ENCODE results near the gene WIPF1.

Gene WIPF1

DNA sequence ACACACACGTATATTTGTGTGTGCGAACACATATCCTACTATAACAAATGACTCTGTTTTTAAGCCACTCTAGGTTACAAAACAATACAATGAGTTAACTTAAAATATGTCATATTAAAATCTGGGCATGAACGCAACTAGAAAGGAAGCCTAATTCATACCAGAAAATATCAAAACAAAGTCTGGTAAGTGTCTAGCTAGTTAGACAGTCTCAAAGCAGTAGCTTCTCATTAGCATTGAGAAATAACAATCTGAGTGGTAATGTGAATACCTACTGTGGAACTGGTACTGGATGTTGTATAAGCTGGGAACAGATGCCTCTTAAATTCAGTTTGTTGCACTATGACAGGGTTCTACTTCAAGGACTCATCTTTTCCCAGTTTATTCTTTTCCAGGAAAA lies 32.5 kb upstream of the WIPF1 start:
- ATAC-seq (ENCODE audit: low read depth) = no peak
- peaks cover 59% of the 10 kb centered on the region for H3K4me1 Mint-ChIP-seq
- no peak overlapping the region for H3K4me3 Mint-ChIP-seq
- H3K27me3 Mint-ChIP-seq = no peaks in the 10 kb centered on the region
- peaks cover 31% of the 10 kb centered on the region for H3K36me3 Mint-ChIP-seq
- no peak overlapping the region for H3K27ac Mint-ChIP-seq
- H3K9me3 Mint-ChIP-seq = no peaks in the 10 kb centered on the region
- no peak for DNase-seq (ENCODE audit: low spot score in 2 of 2)

DNA sequence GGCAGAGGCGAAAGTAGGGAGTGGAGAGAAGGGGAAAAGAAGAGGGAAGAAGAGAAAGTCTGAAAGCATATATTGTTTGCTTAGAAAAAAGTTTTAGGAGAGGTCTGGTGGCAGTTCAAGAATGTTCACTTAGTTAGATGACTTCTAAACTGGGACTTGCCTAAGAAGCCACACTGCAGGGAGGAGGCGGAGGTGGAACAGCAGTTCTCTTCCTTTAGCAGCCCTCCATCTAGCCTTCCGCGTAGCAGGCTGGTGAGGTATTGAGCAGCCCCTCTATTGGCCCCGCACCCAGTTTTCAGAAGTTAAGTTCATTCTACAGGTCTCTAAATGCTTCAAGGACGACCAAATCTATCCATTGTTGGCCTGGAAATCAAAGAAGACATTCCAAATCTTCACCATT lies 31.9 kb upstream of the WIPF1 start:
- H3K4me1 Mint-ChIP-seq = peaks cover 56% of the 10 kb centered on the region

DNA sequence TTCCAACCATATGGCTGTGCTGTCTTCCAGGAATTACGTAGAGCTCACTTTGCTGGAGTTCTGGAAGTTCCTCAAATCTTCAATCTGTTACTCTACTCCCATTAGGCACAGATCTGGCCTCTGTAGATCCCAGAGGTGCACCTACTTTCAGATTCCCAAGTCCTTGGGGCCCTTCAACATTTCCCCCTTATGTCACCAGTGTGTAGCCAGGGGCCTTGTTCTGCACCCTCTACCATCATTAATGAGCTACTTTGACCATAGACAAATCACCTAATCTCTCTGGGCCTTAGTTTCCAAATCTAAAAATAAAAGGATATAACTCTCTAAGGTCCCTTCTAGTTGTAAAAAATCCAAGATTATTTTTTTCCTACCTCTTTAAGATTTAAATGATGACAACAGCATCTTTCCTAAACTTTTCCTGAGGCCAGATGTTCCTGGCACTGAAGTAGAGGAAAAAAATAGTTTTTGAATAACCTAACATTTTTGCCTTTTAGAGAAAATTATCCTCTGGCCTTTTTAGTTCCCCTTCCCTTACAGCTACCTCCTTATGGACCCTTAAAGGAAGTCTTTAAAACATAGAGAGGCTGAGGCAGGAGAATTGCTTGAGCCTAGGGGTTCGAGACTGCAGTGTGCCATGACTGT lies 31.0 kb upstream of the WIPF1 start:
- peaks cover 61% of the 10 kb centered on the region for H3K4me1 Mint-ChIP-seq
- H3K9me3 Mint-ChIP-seq = no peaks in the 10 kb centered on the region
- DNase-seq (ENCODE audit: low spot score in 2 of 2) = no peak
- H3K27me3 Mint-ChIP-seq = no peaks in the 10 kb centered on the region
- no peak for ATAC-seq (ENCODE audit: low read depth)
- peaks cover 35% of the 10 kb centered on the region for H3K36me3 Mint-ChIP-seq
- peak overlapping the region; percentile 71 for H3K27ac Mint-ChIP-seq
- no peak overlapping the region for H3K4me3 Mint-ChIP-seq

More for the DNA sequence above, 31.9 kb upstream of the WIPF1 start:
- no peak for DNase-seq (ENCODE audit: low spot score in 2 of 2)
- H3K36me3 Mint-ChIP-seq = peaks cover 32% of the 10 kb centered on the region
- ATAC-seq (ENCODE audit: low read depth) = no peak
- H3K27ac Mint-ChIP-seq = peak overlapping the region; percentile 71
- no peak overlapping the region for H3K4me3 Mint-ChIP-seq
- H3K27me3 Mint-ChIP-seq = no peaks in the 10 kb centered on the region
- no peaks in the 10 kb centered on the region for H3K9me3 Mint-ChIP-seq

DNA sequence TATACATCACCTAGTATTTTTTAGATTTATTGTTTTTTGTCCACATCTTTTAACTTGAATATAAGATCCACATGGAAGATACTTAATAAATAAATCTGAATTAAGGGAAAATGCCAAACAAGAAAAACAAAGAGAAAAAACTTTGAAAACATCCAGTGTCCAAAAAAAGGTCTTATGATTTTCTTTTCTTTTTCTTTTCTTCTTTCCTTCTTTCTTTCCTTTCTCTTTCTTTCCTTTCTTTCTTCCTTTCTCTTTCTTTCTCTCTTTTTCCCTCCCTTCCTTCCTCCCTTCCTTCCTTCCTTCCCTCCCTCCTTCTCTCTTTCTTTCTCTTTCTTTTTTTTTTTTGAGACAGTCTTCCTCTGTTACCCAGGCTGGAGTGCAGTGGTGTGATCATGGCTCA lies 29.6 kb upstream of the WIPF1 start:
- Mint-ChIP-seq H3K9me3 (no peaks in the 10 kb centered on the region), H3K36me3 (peaks cover 37% of the 10 kb centered on the region), H3K4me1 (peaks cover 59% of the 10 kb centered on the region), H3K27ac (peak overlapping the region; percentile 15), H3K4me3 (peak overlapping the region; percentile 40), H3K27me3 (no peaks in the 10 kb centered on the region)
- ATAC-seq (ENCODE audit: low read depth) (no peak), DNase-seq (ENCODE audit: low spot score in 2 of 2) (no peak)

DNA sequence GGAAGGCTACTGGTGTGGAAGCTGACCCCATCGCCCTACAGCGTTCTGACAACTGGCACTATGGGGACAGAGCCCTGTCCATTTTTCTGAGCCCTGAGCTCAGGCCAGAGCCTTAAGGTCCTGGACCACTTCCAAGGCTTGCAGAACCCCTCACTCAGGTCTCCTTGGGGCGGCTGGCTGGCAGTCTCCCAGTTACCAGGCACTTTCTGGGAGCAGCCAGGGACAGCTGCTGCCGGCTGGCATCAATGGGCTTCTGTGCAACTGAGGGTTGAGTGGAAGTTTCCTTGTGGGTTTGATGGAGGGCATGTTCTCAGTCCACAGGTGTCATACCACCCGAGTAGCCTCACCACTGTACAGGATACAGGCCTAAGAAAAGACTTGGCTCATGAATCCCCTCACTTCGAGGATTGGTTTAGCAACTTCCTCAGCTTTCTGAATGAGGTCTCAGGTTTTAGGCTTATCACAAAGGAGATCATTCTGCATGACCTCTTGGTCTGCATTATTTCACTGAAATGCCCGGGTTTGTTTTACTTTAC lies 27.4 kb upstream of the WIPF1 start:
- Mint-ChIP-seq H3K9me3 (no peaks in the 10 kb centered on the region), H3K4me3 (no peak overlapping the region), H3K4me1 (peaks cover 51% of the 10 kb centered on the region), H3K27ac (peak overlapping the region; percentile 35), H3K27me3 (no peaks in the 10 kb centered on the region), H3K36me3 (peaks cover 31% of the 10 kb centered on the region)
- no peak for ATAC-seq (ENCODE audit: low read depth)
- no peak for DNase-seq (ENCODE audit: low spot score in 2 of 2)

DNA sequence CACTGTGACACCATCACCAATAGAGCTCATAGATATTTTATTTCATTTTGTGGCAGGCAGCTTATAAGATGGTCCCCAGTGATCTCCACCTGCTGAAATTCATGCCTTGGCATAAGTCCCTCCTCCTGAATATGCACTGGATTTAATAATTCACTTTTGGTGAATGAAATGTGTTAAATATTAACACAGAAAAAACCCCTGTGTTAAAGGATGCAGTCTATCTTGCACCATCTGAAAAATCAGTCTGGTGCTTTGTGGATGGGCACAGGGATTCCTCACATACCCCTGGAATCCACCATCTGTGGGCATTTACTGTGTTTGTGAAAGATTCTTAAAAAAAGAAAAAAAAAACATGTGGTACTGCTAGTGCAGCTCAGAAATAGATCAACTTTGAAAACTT lies 26.1 kb upstream of the WIPF1 start:
- H3K9me3 Mint-ChIP-seq = no peaks in the 10 kb centered on the region
- H3K4me3 Mint-ChIP-seq = no peak overlapping the region
- H3K27ac Mint-ChIP-seq = peak overlapping the region; percentile 76
- no peaks in the 10 kb centered on the region for H3K27me3 Mint-ChIP-seq
- peaks cover 47% of the 10 kb centered on the region for H3K4me1 Mint-ChIP-seq
- DNase-seq (ENCODE audit: low spot score in 2 of 2) (no peak), ATAC-seq (ENCODE audit: low read depth) (no peak)
- peaks cover 22% of the 10 kb centered on the region for H3K36me3 Mint-ChIP-seq

DNA sequence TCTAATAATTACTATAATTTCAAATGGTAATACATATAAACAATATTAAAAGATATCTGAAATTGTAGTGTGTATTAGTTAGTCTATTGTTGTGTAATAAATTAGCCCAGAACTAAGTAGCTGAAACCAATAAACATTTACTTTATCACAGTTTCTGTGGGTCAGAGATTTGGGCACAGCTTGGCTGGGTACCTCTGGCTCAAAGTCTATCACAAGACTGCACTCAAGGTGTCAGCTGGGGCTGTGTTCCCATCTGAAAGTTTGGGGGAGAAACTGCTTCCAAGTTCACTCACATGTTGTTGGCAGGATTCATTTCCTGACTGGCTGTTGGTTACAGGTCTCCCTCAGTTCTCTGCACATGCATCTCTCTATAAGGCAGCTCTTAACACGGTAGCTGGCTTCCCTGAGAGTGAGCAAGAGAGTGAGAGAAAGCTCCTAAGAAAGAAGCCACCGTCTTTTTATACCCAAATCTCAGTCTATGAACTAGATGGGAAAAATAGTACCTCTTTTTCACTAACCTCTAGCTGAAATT lies 25.6 kb upstream of the WIPF1 start:
- no peaks in the 10 kb centered on the region for H3K27me3 Mint-ChIP-seq
- H3K4me1 Mint-ChIP-seq = peaks cover 47% of the 10 kb centered on the region
- H3K36me3 Mint-ChIP-seq = peaks cover 19% of the 10 kb centered on the region
- no peak for DNase-seq (ENCODE audit: low spot score in 2 of 2)
- H3K4me3 Mint-ChIP-seq = no peak overlapping the region
- H3K9me3 Mint-ChIP-seq = no peaks in the 10 kb centered on the region
- H3K27ac Mint-ChIP-seq = peak overlapping the region; percentile 76
- ATAC-seq (ENCODE audit: low read depth) = no peak

DNA sequence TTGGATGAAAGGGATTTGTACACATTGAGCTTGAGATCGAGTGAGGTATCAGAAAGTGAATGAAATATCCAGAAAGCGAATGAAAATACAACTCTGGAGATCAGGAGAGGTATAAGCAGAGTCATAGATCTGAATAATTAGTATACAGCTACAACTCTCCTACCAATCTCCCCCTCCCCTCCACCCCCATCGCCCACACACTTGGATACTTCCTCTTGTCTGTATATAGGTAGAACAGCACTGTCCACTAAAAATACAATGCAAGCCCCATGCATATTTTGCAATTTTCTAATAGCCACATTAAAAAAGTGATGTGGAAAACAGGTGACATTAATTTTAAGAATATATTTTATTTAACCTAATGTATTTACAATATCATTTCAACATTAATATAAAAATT lies 23.7 kb upstream of the WIPF1 start:
- H3K36me3 Mint-ChIP-seq = peaks cover 13% of the 10 kb centered on the region
- H3K4me1 Mint-ChIP-seq = peaks cover 47% of the 10 kb centered on the region
- H3K27ac Mint-ChIP-seq = peak overlapping the region; percentile 45
- no peaks in the 10 kb centered on the region for H3K27me3 Mint-ChIP-seq
- ATAC-seq (ENCODE audit: low read depth) (peak; percentile 29), DNase-seq (ENCODE audit: low spot score in 2 of 2) (no peak)
- no peaks in the 10 kb centered on the region for H3K9me3 Mint-ChIP-seq
- H3K4me3 Mint-ChIP-seq = no peak overlapping the region

DNA sequence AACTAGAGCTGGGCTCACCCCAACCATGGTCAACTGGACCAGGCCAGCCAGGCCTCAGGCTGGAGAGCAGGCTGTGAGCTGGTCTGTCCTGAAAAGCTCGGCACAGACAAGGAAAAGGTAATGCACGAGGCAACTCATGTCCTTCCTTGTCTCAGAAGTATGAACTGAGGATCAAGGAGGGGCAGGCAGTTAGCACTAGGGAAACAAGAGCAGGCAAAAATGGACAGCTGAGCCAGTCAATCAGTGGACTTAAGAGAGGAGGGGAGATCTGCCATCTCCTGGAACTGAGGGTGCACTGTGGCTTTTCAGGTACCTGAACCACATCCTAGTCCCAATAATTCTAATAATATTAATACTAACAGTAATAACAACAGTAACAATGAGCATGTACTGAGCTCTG lies 20.6 kb upstream of the WIPF1 start:
- H3K9me3 Mint-ChIP-seq = no peaks in the 10 kb centered on the region
- H3K4me1 Mint-ChIP-seq = peaks cover 52% of the 10 kb centered on the region
- peaks cover 16% of the 10 kb centered on the region for H3K36me3 Mint-ChIP-seq
- no peaks in the 10 kb centered on the region for H3K27me3 Mint-ChIP-seq
- H3K4me3 Mint-ChIP-seq = no peak overlapping the region
- peak overlapping the region; percentile 71 for H3K27ac Mint-ChIP-seq
- DNase-seq (ENCODE audit: low spot score in 2 of 2) (no peak), ATAC-seq (ENCODE audit: low read depth) (no peak)

DNA sequence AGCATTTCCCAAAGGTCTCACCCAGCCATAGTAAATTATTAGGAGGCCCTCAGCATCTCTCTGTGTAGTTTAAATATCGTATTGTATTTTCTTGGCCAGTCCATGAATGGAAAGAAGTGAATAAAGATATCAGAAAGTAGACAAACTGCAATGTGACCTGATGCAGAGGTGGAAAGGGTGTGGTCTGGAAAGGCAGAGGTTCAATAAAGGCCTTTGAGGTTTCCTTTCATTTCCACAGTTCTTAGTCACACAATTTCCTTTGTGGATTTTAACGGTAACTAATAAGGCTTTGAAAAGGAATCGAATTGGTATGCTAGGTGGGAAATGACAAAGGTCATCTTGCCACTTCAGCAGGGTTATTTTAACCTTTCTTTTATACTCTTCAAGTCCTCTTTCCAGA lies 20.1 kb upstream of the WIPF1 start:
- no peaks in the 10 kb centered on the region for H3K27me3 Mint-ChIP-seq
- H3K27ac Mint-ChIP-seq = peak overlapping the region; percentile 71
- peaks cover 16% of the 10 kb centered on the region for H3K36me3 Mint-ChIP-seq
- no peak overlapping the region for H3K4me3 Mint-ChIP-seq
- DNase-seq (ENCODE audit: low spot score in 2 of 2) = no peak
- no peaks in the 10 kb centered on the region for H3K9me3 Mint-ChIP-seq
- ATAC-seq (ENCODE audit: low read depth) = no peak
- H3K4me1 Mint-ChIP-seq = peaks cover 52% of the 10 kb centered on the region

DNA sequence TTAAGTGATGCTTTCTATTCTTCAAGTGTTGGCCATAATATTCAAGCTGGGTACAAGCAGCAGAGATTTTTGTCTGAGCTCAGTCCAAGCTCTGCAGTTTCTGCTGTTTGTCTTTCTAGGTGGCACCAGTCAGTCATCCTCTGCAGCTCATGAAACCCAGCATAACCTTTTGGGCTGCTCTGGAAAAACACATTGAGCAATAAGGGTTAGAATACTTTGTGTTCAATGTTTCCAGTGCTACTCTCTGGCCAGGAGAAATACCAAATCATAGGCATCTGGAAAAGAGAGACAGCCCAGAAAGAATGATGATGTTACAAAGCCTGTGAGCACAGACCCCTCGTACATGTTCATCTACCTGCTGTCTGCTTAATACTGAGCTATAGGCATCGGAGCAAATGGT lies 19.5 kb upstream of the WIPF1 start:
- Mint-ChIP-seq H3K4me3 (peak overlapping the region; percentile 1), H3K27me3 (no peaks in the 10 kb centered on the region), H3K27ac (peak overlapping the region; percentile 71), H3K4me1 (peaks cover 52% of the 10 kb centered on the region), H3K9me3 (no peaks in the 10 kb centered on the region), H3K36me3 (peaks cover 16% of the 10 kb centered on the region)
- no peak for DNase-seq (ENCODE audit: low spot score in 2 of 2)
- no peak for ATAC-seq (ENCODE audit: low read depth)

DNA sequence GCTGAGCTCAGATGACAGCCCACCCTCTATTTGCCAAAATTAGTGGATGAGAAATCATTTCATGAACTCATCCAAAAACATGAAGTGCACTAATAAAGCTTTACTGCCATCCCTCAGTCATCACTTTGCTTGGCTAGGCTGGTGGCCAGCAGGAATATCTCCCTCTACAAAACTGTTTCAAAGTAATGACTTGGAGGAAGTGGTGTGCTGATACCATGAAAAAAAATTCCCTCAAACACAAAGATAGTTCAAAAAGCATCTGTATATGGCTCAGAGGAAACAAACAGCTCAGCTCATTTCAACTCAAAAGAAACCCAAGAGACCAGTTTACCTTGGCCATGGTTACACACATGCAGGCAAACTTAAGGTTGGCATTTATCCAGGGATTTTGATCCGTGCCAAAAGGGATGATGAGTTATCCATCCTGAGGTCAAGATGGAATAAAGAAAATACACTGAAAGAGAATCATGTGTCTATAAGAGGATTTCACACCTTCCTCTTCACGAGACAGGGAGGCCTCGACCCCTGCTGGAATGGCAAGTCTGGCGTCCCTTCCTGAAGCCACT lies 18.4 kb upstream of the WIPF1 start:
- Mint-ChIP-seq H3K36me3 (peaks cover 16% of the 10 kb centered on the region), H3K9me3 (no peaks in the 10 kb centered on the region), H3K27me3 (no peaks in the 10 kb centered on the region), H3K27ac (peak overlapping the region; percentile 71), H3K4me1 (peaks cover 59% of the 10 kb centered on the region), H3K4me3 (peak overlapping the region; percentile 43)
- no peak for DNase-seq (ENCODE audit: low spot score in 2 of 2)
- ATAC-seq (ENCODE audit: low read depth) = peak; percentile 21

DNA sequence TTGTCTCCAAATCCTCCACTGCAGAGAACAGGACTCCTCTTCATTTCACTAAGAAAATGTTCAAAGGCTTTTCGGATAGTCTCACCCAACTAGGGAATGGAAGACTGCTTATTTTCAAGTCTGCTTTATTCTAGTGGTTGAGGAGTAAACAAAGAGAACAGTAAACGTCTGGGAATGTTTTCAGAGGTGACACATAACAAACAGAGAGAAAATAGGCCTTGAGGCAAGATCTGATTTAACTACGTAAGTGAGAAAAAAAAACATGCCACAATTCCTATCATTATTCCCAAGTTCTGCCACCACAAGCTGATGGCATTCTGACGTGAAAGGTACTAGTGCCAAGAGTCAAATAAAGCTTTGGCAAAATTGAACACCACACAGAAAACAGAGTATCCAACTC lies 16.7 kb upstream of the WIPF1 start:
- no peaks in the 10 kb centered on the region for H3K27me3 Mint-ChIP-seq
- H3K36me3 Mint-ChIP-seq = peaks cover 12% of the 10 kb centered on the region
- H3K9me3 Mint-ChIP-seq = no peaks in the 10 kb centered on the region
- DNase-seq (ENCODE audit: low spot score in 2 of 2) (no peak), ATAC-seq (ENCODE audit: low read depth) (no peak)
- H3K27ac Mint-ChIP-seq = peak overlapping the region; percentile 97
- H3K4me3 Mint-ChIP-seq = peak overlapping the region; percentile 39
- H3K4me1 Mint-ChIP-seq = peaks cover 60% of the 10 kb centered on the region

DNA sequence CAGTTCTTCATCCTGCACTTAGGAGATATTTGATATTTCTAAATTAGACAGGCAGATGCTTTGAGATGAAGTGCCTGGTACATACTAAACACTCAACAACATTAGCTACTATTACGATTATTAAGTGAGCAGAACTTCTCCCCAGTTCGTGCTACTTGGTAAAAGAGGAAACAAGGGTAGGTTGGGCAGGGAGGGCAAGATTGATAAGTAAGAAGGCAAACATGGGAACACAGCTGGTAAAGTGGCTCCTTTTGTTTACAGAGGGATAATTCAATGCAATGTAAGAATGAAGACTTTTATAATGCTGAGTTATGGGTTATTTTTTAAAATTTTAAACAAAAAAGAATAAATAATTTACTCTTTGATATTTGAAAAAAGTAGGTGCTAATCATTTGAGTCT lies 15.9 kb upstream of the WIPF1 start:
- Mint-ChIP-seq H3K9me3 (no peaks in the 10 kb centered on the region), H3K27me3 (no peaks in the 10 kb centered on the region), H3K4me3 (peak overlapping the region; percentile 24), H3K36me3 (peaks cover 12% of the 10 kb centered on the region), H3K4me1 (peaks cover 59% of the 10 kb centered on the region), H3K27ac (peak overlapping the region; percentile 97)
- DNase-seq (ENCODE audit: low spot score in 2 of 2) = no peak
- ATAC-seq (ENCODE audit: low read depth) = no peak

DNA sequence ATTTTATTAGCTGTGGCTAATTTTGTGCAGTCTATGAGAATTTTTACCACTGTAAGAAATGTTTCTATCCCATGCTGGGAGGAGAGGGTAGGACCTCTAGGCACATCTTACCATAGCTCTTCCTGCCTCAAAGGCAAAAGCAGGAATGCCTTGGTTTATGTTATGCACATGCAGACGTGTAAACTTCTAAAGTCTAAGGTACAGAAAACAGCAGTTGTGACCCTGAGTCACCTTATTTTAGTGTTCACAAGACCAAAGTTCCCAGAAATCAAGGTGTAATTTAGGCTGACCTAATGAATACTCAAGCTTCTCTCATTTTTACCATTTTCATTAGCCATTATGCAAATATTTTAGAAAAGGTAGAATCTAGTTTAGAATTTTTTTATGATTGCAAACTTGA lies 15.4 kb upstream of the WIPF1 start:
- peaks cover 12% of the 10 kb centered on the region for H3K36me3 Mint-ChIP-seq
- peaks cover 58% of the 10 kb centered on the region for H3K4me1 Mint-ChIP-seq
- no peak for ATAC-seq (ENCODE audit: low read depth)
- no peaks in the 10 kb centered on the region for H3K27me3 Mint-ChIP-seq
- H3K27ac Mint-ChIP-seq = peak overlapping the region; percentile 97
- no peaks in the 10 kb centered on the region for H3K9me3 Mint-ChIP-seq
- no peak overlapping the region for H3K4me3 Mint-ChIP-seq
- no peak for DNase-seq (ENCODE audit: low spot score in 2 of 2)

Data from memory B cell (primary cell).